H9 (cell line): Measurements from ENCODE around the gene PDZRN4. TPM values are rescaled to one million over a fixed set of nuclear protein-coding genes. Genes with fewer than 3 reads are reported as not detected.

Source experiments
- DNase-seq: peaks from one replicate; pipeline ENCODE4 v3.0.0-alpha.2; 2017
- H2AFZ ChIP-seq: one replicate; pipeline ENCODE4 v1.6.1; 2013; ENCODE audit warnings: mild to moderate bottlenecking, low read length, control low read depth, moderate library complexity
- H2AK5ac ChIP-seq: 2 replicates; pipeline ENCODE4 v1.6.1; 2013; ENCODE audit warnings: low read length, control low read depth, mixed read lengths; ENCODE audit not compliant: insufficient read length
- H2BK120ac ChIP-seq: one replicate; pipeline ENCODE4 v1.6.1; 2013; ENCODE audit warnings: low read depth, mild to moderate bottlenecking, low read length, control low read depth, inconsistent platforms; ENCODE audit not compliant: poor library complexity, severe bottlenecking
- H2BK12ac ChIP-seq: 2 replicates; pipeline ENCODE4 v1.6.1; 2013; ENCODE audit warnings: low read length, control low read depth, mixed read lengths, low read depth; ENCODE audit not compliant: insufficient read length
- H2BK15ac ChIP-seq: 2 replicates; pipeline ENCODE4 v1.6.1; 2013; ENCODE audit warnings: low read depth, low read length, control low read depth
- H2BK20ac ChIP-seq: one replicate; pipeline ENCODE4 v1.6.1; 2013; ENCODE audit warnings: low read depth, mild to moderate bottlenecking, low read length, control low read depth, inconsistent platforms; ENCODE audit not compliant: poor library complexity, severe bottlenecking
- H2BK5ac ChIP-seq: 2 replicates; pipeline ENCODE4 v1.6.1; 2013; ENCODE audit warnings: low read length, control low read depth, mixed read lengths; ENCODE audit not compliant: insufficient read length
- H3K14ac ChIP-seq: 2 replicates; pipeline ENCODE4 v1.6.1; 2013; ENCODE audit warnings: low read length, control low read depth; ENCODE audit not compliant: insufficient read depth
- H3K18ac ChIP-seq: 2 replicates; pipeline ENCODE4 v1.6.1; 2013; ENCODE audit warnings: low read depth, mild to moderate bottlenecking, mixed read lengths, low read length, control low read depth; ENCODE audit not compliant: insufficient read length
- H3K23ac ChIP-seq: 2 replicates; pipeline ENCODE4 v1.6.1; 2013; ENCODE audit warnings: low read length, control low read depth, mixed read lengths, low read depth; ENCODE audit not compliant: insufficient read length
- H3K23me2 ChIP-seq: 2 replicates; pipeline ENCODE4 v1.6.1; 2013; ENCODE audit warnings: low read depth, mild to moderate bottlenecking, mixed read lengths, low read length, control low read depth; ENCODE audit not compliant: insufficient read length, poor library complexity, severe bottlenecking
- H3K27ac ChIP-seq: 2 replicates; pipeline ENCODE4 v1.5.1; 2013; ENCODE audit warnings: low read length, control low read depth, mixed read lengths, low read depth; ENCODE audit not compliant: insufficient read length
- H3K27me3 ChIP-seq: 2 replicates; pipeline ENCODE4 v1.6.1; 2013; ENCODE audit warnings: low read length, control low read depth, inconsistent platforms; ENCODE audit not compliant: insufficient read depth
- H3K4ac ChIP-seq: 2 replicates; pipeline ENCODE4 v1.6.1; 2013; ENCODE audit warnings: low read depth, mild to moderate bottlenecking, control low read depth, inconsistent platforms, low read length, moderate library complexity
- H3K4me1 ChIP-seq: 2 replicates; pipeline ENCODE4 v1.6.1; 2013; ENCODE audit warnings: low read length, control low read depth, inconsistent platforms; ENCODE audit not compliant: insufficient read depth
- H3K4me2 ChIP-seq: 2 replicates; pipeline ENCODE4 v1.6.1; 2013; ENCODE audit warnings: low read length, control low read depth, mixed read lengths; ENCODE audit not compliant: insufficient read length, insufficient read depth
- H3K56ac ChIP-seq: 2 replicates; pipeline ENCODE4 v1.6.1; 2013; ENCODE audit warnings: low read depth, mild to moderate bottlenecking, mixed read lengths, low read length, control low read depth; ENCODE audit not compliant: insufficient read length
- H3K79me1 ChIP-seq: 2 replicates; pipeline ENCODE4 v1.6.1; 2013; ENCODE audit warnings: low read depth, mild to moderate bottlenecking, moderate library complexity, low read length, control low read depth, inconsistent platforms; ENCODE audit not compliant: insufficient read depth, poor library complexity, severe bottlenecking
- H3K79me2 ChIP-seq: 2 replicates; pipeline ENCODE4 v1.6.1; 2013; ENCODE audit warnings: low read length, control low read depth, inconsistent platforms; ENCODE audit not compliant: insufficient read depth
- H3K9ac ChIP-seq: 2 replicates; pipeline ENCODE4 v1.6.1; 2013; ENCODE audit warnings: low read length, control low read depth, mixed read lengths; ENCODE audit not compliant: insufficient read length; ENCODE audit errors: extremely low read depth
- H3K9me3 ChIP-seq: one replicate; pipeline ENCODE4 v1.6.1; 2013; ENCODE audit warnings: low read depth, low read length, inconsistent platforms; ENCODE audit not compliant: control insufficient read depth
- H3T11ph ChIP-seq: one replicate; pipeline ENCODE4 v1.6.1; 2013; ENCODE audit warnings: mild to moderate bottlenecking, low read length, control low read depth, inconsistent platforms
- H4K20me1 ChIP-seq: one replicate; pipeline ENCODE4 v1.6.1; 2013; ENCODE audit not compliant: control insufficient read depth, insufficient read length, insufficient read depth
- H4K5ac ChIP-seq: 2 replicates; pipeline ENCODE4 v1.6.1; 2013; ENCODE audit warnings: low read depth, mild to moderate bottlenecking, mixed read lengths, low read length, control low read depth; ENCODE audit not compliant: insufficient read length
- H4K8ac ChIP-seq: replicated peaks from 2 replicates; pipeline ENCODE4 v1.6.1; 2013; ENCODE audit warnings: low read length, control low read depth, mixed read lengths, low read depth; ENCODE audit not compliant: insufficient read length
- H4K91ac ChIP-seq: 2 replicates; pipeline ENCODE4 v1.6.1; 2013; ENCODE audit warnings: low read depth, mild to moderate bottlenecking, moderate library complexity, mixed read lengths, low read length, control low read depth; ENCODE audit not compliant: insufficient read length
- H3K27ac Mint-ChIP-seq, 3 experiments: 2 replicates in 2 of 3; 3 replicates in 1 of 3; pipeline ENCODE4 v1.8.0; 2020 to 2021; ENCODE audit warnings: mixed read lengths in 3 of 3, mild to moderate bottlenecking in 1 of 3, moderate library complexity in 1 of 3
- H3K27me3 Mint-ChIP-seq: 2 replicates; pipeline ENCODE4 v1.8.0; 2021; ENCODE audit warnings: low read depth, mild to moderate bottlenecking, moderate library complexity, mixed read lengths
- H3K36me3 Mint-ChIP-seq, 3 experiments: 2 replicates in 2 of 3; 3 replicates in 1 of 3; pipeline ENCODE4 v1.8.0; 2020 to 2021; ENCODE audit warnings: low read depth in 3 of 3, mixed read lengths in 3 of 3; ENCODE audit not compliant: insufficient read depth in 1 of 3
- H3K4me1 Mint-ChIP-seq, 2 experiments: 2 replicates each; pipeline ENCODE4 v1.8.0; 2020; ENCODE audit warnings: mixed read lengths in 2 of 2
- H3K4me3 Mint-ChIP-seq, 2 experiments: 2 replicates in 1 of 2; 3 replicates in 1 of 2; pipeline ENCODE4 v1.8.0; 2020 to 2021; ENCODE audit warnings: mild to moderate bottlenecking in 2 of 2, mixed read lengths in 2 of 2, moderate library complexity in 1 of 2
- H3K9me3 Mint-ChIP-seq, 2 experiments: 2 replicates in 1 of 2; 3 replicates in 1 of 2; pipeline ENCODE4 v1.8.0; 2020; ENCODE audit warnings: mild to moderate bottlenecking in 2 of 2, mixed read lengths in 2 of 2, moderate library complexity in 1 of 2
- WGBS: extraction: QIAGEN DNeasy Blood & Tissue Kit; methylation state at CpG from one replicate; pipeline ENCODE4 v1.1.7; 2013; ENCODE audit warnings: missing lambda C conversion rate, low lambda C conversion rate, mixed read lengths; ENCODE audit not compliant: insufficient read length; ENCODE audit errors: extremely low coverage; 5-methylcytosine and 5-hydroxymethylcytosine counted together
- total RNA-seq: library from RNA; stranded (reverse); gene quantifications from 2 replicates; pipeline ENCODE4 v1.2.1, GENCODE V29; 2021
- TF ChIP-seq, protein P1 (sequence below): fragments of 200-600 bp; sonication (generic); conservative IDR thresholded peaks from 3 replicates; pipeline ENCODE4 v1.8.0; 2021; ENCODE audit warnings: antibody characterized with exemption, mild to moderate bottlenecking

The PDZRN4 gene
- total RNA-seq, 1 experiment from 2014 or later, result not detected

DNA sequence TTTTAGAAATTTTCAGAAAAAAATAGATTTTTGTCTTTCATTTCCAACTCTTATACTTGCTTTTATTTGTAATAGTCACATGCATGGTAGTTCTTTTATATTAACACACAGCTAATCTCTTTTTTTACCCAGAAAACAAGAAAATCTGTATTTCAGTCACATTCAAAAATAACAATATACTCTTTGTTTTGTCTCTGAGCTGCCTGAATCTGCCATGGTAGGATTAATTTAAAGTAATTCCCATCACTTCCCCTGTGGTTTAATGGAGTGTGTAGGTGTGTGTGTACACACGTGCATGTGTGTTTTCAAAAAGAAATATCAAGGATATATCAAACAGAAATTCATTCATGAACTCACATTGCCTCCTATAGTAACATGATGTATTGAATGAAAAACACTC lies 42.6 kb downstream of the PDZRN4 start:
- no peak for DNase-seq
- no peak overlapping the region for H4K91ac ChIP-seq
- no peak overlapping the region for H3K4me3 Mint-ChIP-seq

More for the DNA sequence above, 42.6 kb downstream of the PDZRN4 start:
- TF ChIP-seq, protein P1, sequence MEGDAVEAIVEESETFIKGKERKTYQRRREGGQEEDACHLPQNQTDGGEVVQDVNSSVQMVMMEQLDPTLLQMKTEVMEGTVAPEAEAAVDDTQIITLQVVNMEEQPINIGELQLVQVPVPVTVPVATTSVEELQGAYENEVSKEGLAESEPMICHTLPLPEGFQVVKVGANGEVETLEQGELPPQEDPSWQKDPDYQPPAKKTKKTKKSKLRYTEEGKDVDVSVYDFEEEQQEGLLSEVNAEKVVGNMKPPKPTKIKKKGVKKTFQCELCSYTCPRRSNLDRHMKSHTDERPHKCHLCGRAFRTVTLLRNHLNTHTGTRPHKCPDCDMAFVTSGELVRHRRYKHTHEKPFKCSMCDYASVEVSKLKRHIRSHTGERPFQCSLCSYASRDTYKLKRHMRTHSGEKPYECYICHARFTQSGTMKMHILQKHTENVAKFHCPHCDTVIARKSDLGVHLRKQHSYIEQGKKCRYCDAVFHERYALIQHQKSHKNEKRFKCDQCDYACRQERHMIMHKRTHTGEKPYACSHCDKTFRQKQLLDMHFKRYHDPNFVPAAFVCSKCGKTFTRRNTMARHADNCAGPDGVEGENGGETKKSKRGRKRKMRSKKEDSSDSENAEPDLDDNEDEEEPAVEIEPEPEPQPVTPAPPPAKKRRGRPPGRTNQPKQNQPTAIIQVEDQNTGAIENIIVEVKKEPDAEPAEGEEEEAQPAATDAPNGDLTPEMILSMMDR, result no peak
- H3K27me3 ChIP-seq, result no peaks in the 10 kb centered on the region
- H2BK20ac ChIP-seq, result no peak overlapping the region
- Mint-ChIP-seq H3K4me1 (peaks cover 0 to 2% of the 10 kb centered on the region in 2 experiments; a peak in 2 of 4 replicates), H3K9me3 (peaks cover 0 to 4% of the 10 kb centered on the region in 2 experiments; a peak in 1 of 5 replicates), H3K36me3 (no peaks in the 10 kb centered on the region), H3K27me3 (no peaks in the 10 kb centered on the region), H3K27ac (no peak overlapping the region)
- no peak overlapping the region for H3K4ac ChIP-seq
- H3K23ac ChIP-seq, result no peak overlapping the region
- no peaks in the 10 kb centered on the region for H3K4me1 ChIP-seq
- H3K27ac ChIP-seq, result no peak overlapping the region
- H4K8ac ChIP-seq, result no peak overlapping the region
- H2BK15ac ChIP-seq, result no peak overlapping the region
- H3K4me2 ChIP-seq, result no peak overlapping the region
- no peaks in the 10 kb centered on the region for H3K23me2 ChIP-seq
- WGBS, result no CpG with 5 or more reads among the region's 1 CpG
- H2BK12ac ChIP-seq, result no peak overlapping the region
- H2BK120ac ChIP-seq, result no peak overlapping the region
- H3K9me3 ChIP-seq, result no peaks in the 10 kb centered on the region
- H3K14ac ChIP-seq, result no peak overlapping the region
- H2AFZ ChIP-seq, result no peak overlapping the region
- H3K18ac ChIP-seq, result no peak overlapping the region
- no peak overlapping the region for H3K56ac ChIP-seq
- H3T11ph ChIP-seq, result no peak overlapping the region
- no peaks in the 10 kb centered on the region for H4K20me1 ChIP-seq
- H3K79me2 ChIP-seq, result no peaks in the 10 kb centered on the region
- no peak overlapping the region for H3K9ac ChIP-seq
- H2AK5ac ChIP-seq, result no peak overlapping the region
- no peak overlapping the region for H2BK5ac ChIP-seq
- H3K79me1 ChIP-seq, result no peaks in the 10 kb centered on the region
- no peak overlapping the region for H4K5ac ChIP-seq
